ENCODE results near the gene LRWD1.
"Not testable (repeated sequence)": the region's sequence is repeated elsewhere in the genome, so short reads cannot be mapped to it uniquely, and the experiment has no call there.

The LRWD1 gene

GRCh38 chr7:102469351-102469971 is 4.7 kb downstream of the LRWD1 start:
- no peak for DNase-seq

- DNase-seq = no peak
These were observed 5.4 kb downstream of the LRWD1 start for GRCh38 chr7:102469972-102470825.

GRCh38 chr7:102471791-102472125 is 7.0 kb downstream of the LRWD1 start:
- no peak for DNase-seq

- no peak for DNase-seq
These were observed 7.6 kb downstream of the LRWD1 start for GRCh38 chr7:102472126-102473041.

GRCh38 chr7:102473271-102473991 is 8.6 kb downstream of the LRWD1 start:
- DNase-seq = no peak

- not testable (repeated sequence) for DNase-seq
These were observed 9.3 kb downstream of the LRWD1 start for GRCh38 chr7:102474116-102474515.

GRCh38 chr7:102474736-102475435 is 10.1 kb downstream of the LRWD1 start:
- DNase-seq = not testable (repeated sequence)

- DNase-seq = peak; percentile 85
These were observed 13.8 kb downstream of the LRWD1 start, which contains the start of gene POLR2J for GRCh38 chr7:102478314-102479208. Gene POLR2J (minus strand): TSS chr7:102478922. CDS start chr7:102478860, 62 bp downstream.

GRCh38 chr7:102479209-102479584 is 14.4 kb downstream of the LRWD1 start:
- DNase-seq = not testable (repeated sequence)

GRCh38 chr7:102479982-102480637 is 15.3 kb downstream of the LRWD1 start:
- DNase-seq = not testable (repeated sequence)

- DNase-seq = not testable (repeated sequence)
These were observed 17.2 kb downstream of the LRWD1 start for GRCh38 chr7:102481962-102482361.

GRCh38 chr7:102484317-102484716 is 19.5 kb downstream of the LRWD1 start:
- DNase-seq = not testable (repeated sequence)

- not testable (repeated sequence) for DNase-seq
These were observed 25.8 kb downstream of the LRWD1 start for GRCh38 chr7:102490529-102491075.

- DNase-seq = not testable (repeated sequence)
These were observed 28.6 kb downstream of the LRWD1 start for GRCh38 chr7:102493220-102493935.

- not testable (repeated sequence) for DNase-seq
These were observed 29.2 kb downstream of the LRWD1 start for GRCh38 chr7:102494026-102494425.

- DNase-seq = not testable (repeated sequence)
These were observed 29.8 kb downstream of the LRWD1 start for GRCh38 chr7:102494473-102495149.

GRCh38 chr7:102496861-102497260 is 32.1 kb downstream of the LRWD1 start:
- DNase-seq = peak; percentile 0

GRCh38 chr7:102497308-102497707 is 32.5 kb downstream of the LRWD1 start:
- not testable (repeated sequence) for DNase-seq
